HCT116 (cell line): ENCODE data around the gene PLCB3. TPM values are rescaled to one million over a fixed set of nuclear protein-coding genes. Genes with fewer than 3 reads are reported as not detected.

ENCODE experiments used
- ATAC-seq: fragments of 200-7000 bp; cut with Tn5 transposase; 2 replicates; pipeline ENCODE4 v1.9.1; 2020; ENCODE audit warnings: mild to moderate bottlenecking, moderate library complexity
- BruUV-seq: library from RNA; stranded (reverse); fragments of 400-500 nt; replicated peaks from 2 replicates; lab custom pipeline; 2021; lab: Mats Ljungman, UMichigan
- CTCF ChIA-PET: fragments of 300-600 bp; sonication (Branson Sonifier 250); formaldehyde crosslinking; loops from one replicate; lab custom pipeline; 2021; ENCODE audit warnings: antibody characterized with exemption; lab: Charles Lee
- POLR2A ChIA-PET: fragments of 300-600, 350-600 bp; sonication (Branson Sonifier 250); formaldehyde crosslinking; loops from one replicate; lab custom pipeline; 2021; ENCODE audit warnings: antibody characterized with exemption; lab: Charles Lee
- RAD21 ChIA-PET, 2 experiments: fragments of 300-600 bp; sonication (Branson Sonifier 250); formaldehyde crosslinking; loops; one replicate each; lab custom pipeline; 2023; ENCODE audit warnings: low total read pairs in 2 of 2; ENCODE audit not compliant: uncharacterized antibody in 2 of 2, unreplicated experiment in 2 of 2, low non-redundant PET in 1 of 2; lab: Charles Lee
- DNase-seq: peaks from one replicate; pipeline ENCODE4 v3.0.0-alpha.2; 2010; ENCODE audit warnings: low read depth, low spot score
- H2AFZ ChIP-seq: fragments of 200-600 bp; shearing (Covaris generic), sonication (generic); 2 replicates; pipeline ENCODE4 v1.6.1; 2017; ENCODE audit warnings: low read depth, mixed run types, mixed read lengths, antibody characterized with exemption, low read length; ENCODE audit not compliant: poor library complexity, severe bottlenecking
- H3K27ac ChIP-seq: 2 replicates; pipeline ENCODE4 v1.5.1; 2012; ENCODE audit warnings: low read depth, low read length
- H3K27me3 ChIP-seq: fragments of 200-600 bp; sonication (generic); 2 replicates; pipeline ENCODE4 v1.6.1; 2016; ENCODE audit warnings: mixed run types, low read length, mixed read lengths; ENCODE audit not compliant: insufficient read depth
- H3K36me3 ChIP-seq, 2 experiments: fragments of 200-500 bp in 1 of 2; fragments of 200-600 bp in 1 of 2; sonication (Bioruptor generic) in 1 of 2; sonication (generic) in 1 of 2; 2 replicates each; pipeline versions ENCODE4 v1.5.1 to v1.6.1; 2014 to 2016; ENCODE audit warnings: low read length in 2 of 2, inconsistent platforms in 1 of 2, mixed read lengths in 1 of 2, mixed run types in 1 of 2; ENCODE audit not compliant: insufficient read depth in 2 of 2, control insufficient read depth in 1 of 2
- H3K4me1 ChIP-seq, 2 experiments: fragments of 200-600 bp in 1 of 2; sonication (generic) in 1 of 2; 2 replicates each; pipeline versions ENCODE4 v1.5.1 to v1.6.1; 2012 to 2017; ENCODE audit warnings: low read length in 2 of 2, inconsistent platforms in 1 of 2, mild to moderate bottlenecking in 1 of 2, mixed read lengths in 1 of 2, mixed run types in 1 of 2, moderate library complexity in 1 of 2; ENCODE audit not compliant: insufficient read depth in 2 of 2, control insufficient read depth in 1 of 2
- H3K4me2 ChIP-seq: fragments of 200-600 bp; sonication (generic); 2 replicates; pipeline ENCODE4 v1.6.1; 2017; ENCODE audit warnings: mixed run types, low read length, mixed read lengths
- H3K4me3 ChIP-seq, 2 experiments: fragments of 200-600 bp in 1 of 2; sonication (generic) in 1 of 2; replicated peaks in 1 of 2; 2 replicates each; pipeline ENCODE4 v1.5.1; 2011 to 2016; ENCODE audit warnings: low read length in 2 of 2, control low read depth in 1 of 2, low read depth in 1 of 2, mild to moderate bottlenecking in 1 of 2, mixed read lengths in 1 of 2, mixed run types in 1 of 2
- H3K79me2 ChIP-seq: fragments of 200-600 bp; sonication (generic); 2 replicates; pipeline ENCODE4 v1.6.1; 2017; ENCODE audit warnings: mild to moderate bottlenecking, mixed run types, low read length, moderate library complexity, mixed read lengths; ENCODE audit not compliant: insufficient read depth
- H3K9ac ChIP-seq: fragments of 200-600 bp; sonication (generic); 2 replicates; pipeline ENCODE4 v1.6.1; 2016; ENCODE audit warnings: low read length, mixed read lengths
- H3K9me2 ChIP-seq: fragments of 200-600 bp; sonication (generic), shearing (Covaris generic); 2 replicates; pipeline ENCODE4 v1.6.1; 2017; ENCODE audit warnings: mixed run types, mild to moderate bottlenecking, moderate library complexity; ENCODE audit not compliant: insufficient read depth
- H3K9me3 ChIP-seq, 2 experiments: fragments of 200-500 bp in 1 of 2; fragments of 200-600 bp in 1 of 2; sonication (Bioruptor generic) in 1 of 2; sonication (generic) in 1 of 2; 2 replicates each; pipeline ENCODE4 v1.6.1; 2014 to 2017; ENCODE audit warnings: low read length in 2 of 2, mixed read lengths in 2 of 2, inconsistent platforms in 1 of 2, low read depth in 1 of 2, mild to moderate bottlenecking in 1 of 2, mixed run types in 1 of 2, moderate library complexity in 1 of 2; ENCODE audit not compliant: control insufficient read depth in 1 of 2, insufficient read depth in 1 of 2
- H4K20me1 ChIP-seq: fragments of 200-600 bp; sonication (generic), shearing (Covaris generic); 2 replicates; pipeline ENCODE4 v1.6.1; 2017; ENCODE audit warnings: mixed run types, mild to moderate bottlenecking, moderate library complexity; ENCODE audit not compliant: insufficient read depth
- CEBPB ChIP-seq: IDR thresholded peaks from 2 replicates; pipeline ENCODE4 v1.6.1; 2012; ENCODE audit warnings: low read depth
- ELF1 ChIP-seq: IDR thresholded peaks from 2 replicates; pipeline ENCODE4 v1.6.1; 2012; ENCODE audit warnings: low read depth, borderline replicate concordance
- POLR2A ChIP-seq: IDR thresholded peaks from 2 replicates; pipeline ENCODE4 v1.7.0; 2011; ENCODE audit warnings: borderline replicate concordance; ENCODE audit not compliant: insufficient read depth, insufficient read length; ENCODE audit errors: extremely low read depth
- REST ChIP-seq: IDR thresholded peaks from 2 replicates; pipeline ENCODE4 v1.6.1; 2012; ENCODE audit warnings: low read depth
- SIN3A ChIP-seq: IDR thresholded peaks from 2 replicates; pipeline ENCODE4 v1.6.1; 2012; ENCODE audit warnings: low read depth
- SRF ChIP-seq: IDR thresholded peaks from 2 replicates; pipeline ENCODE4 v1.6.1; 2012; ENCODE audit warnings: low read depth
- YY1 ChIP-seq: IDR thresholded peaks from 2 replicates; pipeline ENCODE4 v1.6.1; 2011; ENCODE audit warnings: low read length, low read depth, moderate library complexity, mild to moderate bottlenecking; ENCODE audit not compliant: insufficient replicate concordance; ENCODE audit errors: extremely low read depth
- intact Hi-C: fragments of 100-400 bp; cut with micrococcal nuclease; formaldehyde crosslinking; loops from 2 replicates; pipeline ENCODE4 v1.10.0; 2022
- total RNA-seq: library from RNA; stranded (reverse); gene quantifications from one replicate; pipeline ENCODE4 v1.2.1, GENCODE V29; 2021; ENCODE audit not compliant: unreplicated experiment
- TF ChIP-seq, protein P1 (sequence below): IDR thresholded peaks from 2 replicates; pipeline ENCODE4 v1.6.1; 2011; ENCODE audit warnings: mild to moderate bottlenecking, low read length, moderate library complexity; ENCODE audit not compliant: insufficient replicate concordance; ENCODE audit errors: extremely low read depth
- TF ChIP-seq, protein P2 (sequence below): IDR thresholded peaks from 2 replicates; pipeline ENCODE4 v1.6.1; 2012
- TF ChIP-seq, protein P3 (sequence below): IDR thresholded peaks from 2 replicates; pipeline ENCODE4 v1.6.1; 2012

PLCB3 gene
- total RNA-seq, 1 experiment from 2014 or later, result 106 TPM

GRCh38 chr11:64209563-64209843 lies 41.8 kb upstream of the PLCB3 start (continued):
- TF ChIP-seq, protein P1, sequence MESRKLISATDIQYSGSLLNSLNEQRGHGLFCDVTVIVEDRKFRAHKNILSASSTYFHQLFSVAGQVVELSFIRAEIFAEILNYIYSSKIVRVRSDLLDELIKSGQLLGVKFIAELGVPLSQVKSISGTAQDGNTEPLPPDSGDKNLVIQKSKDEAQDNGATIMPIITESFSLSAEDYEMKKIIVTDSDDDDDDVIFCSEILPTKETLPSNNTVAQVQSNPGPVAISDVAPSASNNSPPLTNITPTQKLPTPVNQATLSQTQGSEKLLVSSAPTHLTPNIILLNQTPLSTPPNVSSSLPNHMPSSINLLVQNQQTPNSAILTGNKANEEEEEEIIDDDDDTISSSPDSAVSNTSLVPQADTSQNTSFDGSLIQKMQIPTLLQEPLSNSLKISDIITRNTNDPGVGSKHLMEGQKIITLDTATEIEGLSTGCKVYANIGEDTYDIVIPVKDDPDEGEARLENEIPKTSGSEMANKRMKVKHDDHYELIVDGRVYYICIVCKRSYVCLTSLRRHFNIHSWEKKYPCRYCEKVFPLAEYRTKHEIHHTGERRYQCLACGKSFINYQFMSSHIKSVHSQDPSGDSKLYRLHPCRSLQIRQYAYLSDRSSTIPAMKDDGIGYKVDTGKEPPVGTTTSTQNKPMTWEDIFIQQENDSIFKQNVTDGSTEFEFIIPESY, result no peak
- no peak for TF ChIP-seq REST
- no peak for TF ChIP-seq SRF
- TF ChIP-seq, protein P2, sequence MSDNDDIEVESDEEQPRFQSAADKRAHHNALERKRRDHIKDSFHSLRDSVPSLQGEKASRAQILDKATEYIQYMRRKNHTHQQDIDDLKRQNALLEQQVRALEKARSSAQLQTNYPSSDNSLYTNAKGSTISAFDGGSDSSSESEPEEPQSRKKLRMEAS, result no peak
- no peak for TF ChIP-seq SIN3A
- TF ChIP-seq, all 23 proteins: peak for 0

- Histone ChIP-seq H3K4me1 (no peaks in the 10 kb centered on the region), H2AFZ (no peak overlapping the region), H3K79me2 (no peaks in the 10 kb centered on the region), H3K9me3 (no peaks in the 10 kb centered on the region), H3K36me3 (peaks cover 10 to 12% of the 10 kb centered on the region in 2 experiments), H3K27me3 (no peaks in the 10 kb centered on the region), H3K9ac (no peak overlapping the region), H3K27ac (no peak overlapping the region), H3K4me2 (no peak overlapping the region), H3K4me3 (no peak overlapping the region), H3K9me2 (no peaks in the 10 kb centered on the region), H4K20me1 (no peaks in the 10 kb centered on the region)
- CTCF ChIA-PET, result no interaction called here
- BruUV-seq, result no TSS peak
- no peak for DNase-seq
- RAD21 ChIA-PET, result no interaction called here
- no peak for ATAC-seq
- POLR2A ChIA-PET, result no interaction called here
- intact Hi-C loops, result no loop called here
- TF ChIP-seq YY1 (no peak), SRF (no peak), ELF1 (no peak), REST (no peak), POLR2A (no peak), CEBPB (no peak)
- TF ChIP-seq, protein P3, sequence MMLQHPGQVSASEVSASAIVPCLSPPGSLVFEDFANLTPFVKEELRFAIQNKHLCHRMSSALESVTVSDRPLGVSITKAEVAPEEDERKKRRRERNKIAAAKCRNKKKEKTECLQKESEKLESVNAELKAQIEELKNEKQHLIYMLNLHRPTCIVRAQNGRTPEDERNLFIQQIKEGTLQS, result no peak
- TF ChIP-seq, protein P1, result no peak
- TF ChIP-seq, protein P2, result no peak
Measured at GRCh38 chr11:64210301-64211020, 40.9 kb upstream of the PLCB3 start.
